ENCODE results near the gene HAUS3. TPM values are rescaled to one million over a fixed set of nuclear protein-coding genes. Genes with fewer than 3 reads are reported as not detected.
A peak's percentile ranks its signal among the peaks of the same experiment; 100 is the strongest.

HAUS3 gene
- total RNA-seq, 6 experiments from 2014 or later, result 6.9 to 10.8 (median 8.6) TPM

DNA sequence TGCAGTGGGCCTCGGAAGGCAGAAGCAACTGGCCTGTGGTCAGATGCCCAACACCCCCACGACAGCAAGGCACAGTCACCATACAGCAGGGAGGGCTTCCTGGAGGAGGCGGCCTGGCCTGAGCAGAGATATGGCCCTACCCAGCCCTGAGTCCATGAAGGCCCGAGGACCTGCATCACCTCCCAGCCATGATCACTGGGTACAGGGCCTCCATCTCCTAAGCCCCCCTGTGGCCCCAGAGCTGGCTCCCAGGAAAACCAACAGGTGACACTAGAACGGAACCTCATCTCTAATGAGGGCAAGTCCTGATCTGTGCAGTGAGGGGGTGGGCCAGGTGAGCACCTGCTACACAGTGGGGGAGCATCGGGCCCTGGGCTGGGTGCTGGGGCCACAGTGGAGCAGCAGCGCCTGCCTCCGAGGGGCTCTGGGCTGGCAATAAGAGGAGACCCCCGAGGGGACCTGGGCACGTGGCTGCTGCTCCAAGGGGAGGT lies 46.2 kb upstream of the HAUS3 start:
- Mint-ChIP-seq H3K4me3 (no peak overlapping the region), H3K27ac (no peak overlapping the region), H3K36me3 (ENCODE audit: low read depth) (no peaks in the 10 kb centered on the region), H3K4me1 (ENCODE audit: low read depth) (peaks cover 17% of the 10 kb centered on the region), H3K9me3 (no peaks in the 10 kb centered on the region), H3K27me3 (ENCODE audit: insufficient read depth) (peaks cover 6% of the 10 kb centered on the region)
- DNase-seq, result no peak
- TF ChIP-seq, protein P1, sequence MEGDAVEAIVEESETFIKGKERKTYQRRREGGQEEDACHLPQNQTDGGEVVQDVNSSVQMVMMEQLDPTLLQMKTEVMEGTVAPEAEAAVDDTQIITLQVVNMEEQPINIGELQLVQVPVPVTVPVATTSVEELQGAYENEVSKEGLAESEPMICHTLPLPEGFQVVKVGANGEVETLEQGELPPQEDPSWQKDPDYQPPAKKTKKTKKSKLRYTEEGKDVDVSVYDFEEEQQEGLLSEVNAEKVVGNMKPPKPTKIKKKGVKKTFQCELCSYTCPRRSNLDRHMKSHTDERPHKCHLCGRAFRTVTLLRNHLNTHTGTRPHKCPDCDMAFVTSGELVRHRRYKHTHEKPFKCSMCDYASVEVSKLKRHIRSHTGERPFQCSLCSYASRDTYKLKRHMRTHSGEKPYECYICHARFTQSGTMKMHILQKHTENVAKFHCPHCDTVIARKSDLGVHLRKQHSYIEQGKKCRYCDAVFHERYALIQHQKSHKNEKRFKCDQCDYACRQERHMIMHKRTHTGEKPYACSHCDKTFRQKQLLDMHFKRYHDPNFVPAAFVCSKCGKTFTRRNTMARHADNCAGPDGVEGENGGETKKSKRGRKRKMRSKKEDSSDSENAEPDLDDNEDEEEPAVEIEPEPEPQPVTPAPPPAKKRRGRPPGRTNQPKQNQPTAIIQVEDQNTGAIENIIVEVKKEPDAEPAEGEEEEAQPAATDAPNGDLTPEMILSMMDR (IDR thresholded peaks at IDR 0.05), result no peak

DNA sequence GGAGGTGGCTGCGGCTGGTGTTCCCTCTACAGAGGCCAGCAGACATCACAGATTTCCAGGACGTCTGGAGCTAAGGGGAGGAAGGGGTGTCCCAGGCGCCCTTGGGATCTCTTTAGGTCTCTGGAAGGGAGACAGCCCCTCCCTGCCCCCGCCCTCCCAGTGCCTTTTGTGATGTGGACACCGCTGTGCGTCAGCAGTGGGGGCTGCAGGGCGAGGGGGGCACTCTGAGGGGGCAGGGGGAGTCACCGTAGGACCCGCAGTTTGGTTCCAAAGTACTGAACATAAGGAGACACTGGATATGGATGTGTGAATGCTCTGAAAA lies 45.6 kb upstream of the HAUS3 start:
- TF ChIP-seq, protein P1 (IDR thresholded peaks at IDR 0.05), result no peak
- no peaks in the 10 kb centered on the region for H3K9me3 Mint-ChIP-seq
- H3K4me1 Mint-ChIP-seq (ENCODE audit: low read depth), result peaks cover 12% of the 10 kb centered on the region
- peaks cover 8% of the 10 kb centered on the region for H3K27me3 Mint-ChIP-seq (ENCODE audit: insufficient read depth)
- no peaks in the 10 kb centered on the region for H3K36me3 Mint-ChIP-seq (ENCODE audit: low read depth)
- no peak for DNase-seq
- no peak overlapping the region for H3K4me3 Mint-ChIP-seq
- no peak overlapping the region for H3K27ac Mint-ChIP-seq

DNA sequence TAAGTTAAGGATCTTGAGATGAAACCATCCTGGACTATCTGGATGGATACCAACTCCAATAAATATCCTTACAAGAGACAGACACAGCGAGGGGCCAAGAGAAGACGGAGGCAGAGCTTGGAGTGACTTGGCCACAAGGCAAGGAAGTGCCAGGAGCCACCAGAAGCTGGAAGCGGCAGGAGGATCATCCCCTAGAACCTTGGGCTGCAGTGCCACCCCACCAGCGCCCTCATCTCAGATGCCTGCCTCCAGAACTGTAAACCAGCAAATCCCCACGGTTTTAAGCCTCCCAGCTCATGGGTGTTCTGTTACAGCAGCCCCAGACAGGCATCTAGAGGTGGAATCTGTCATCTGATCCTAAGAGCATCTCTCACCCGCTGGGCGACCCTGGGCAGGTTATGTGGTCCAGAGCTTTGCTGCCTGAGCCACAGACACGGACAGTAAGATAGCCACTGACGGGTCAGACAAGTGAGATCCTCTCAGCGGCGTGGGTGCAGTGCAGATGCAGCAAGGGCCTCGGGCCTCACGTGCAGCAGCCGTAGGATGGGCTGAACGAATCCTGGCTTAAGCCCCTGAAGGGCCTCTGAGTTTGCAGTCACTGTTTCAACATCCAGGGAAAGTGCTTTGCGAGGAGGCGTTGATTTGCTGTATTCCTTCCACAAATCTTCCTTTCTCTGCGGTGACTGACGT lies 45.1 kb upstream of the HAUS3 start:
- H3K9me3 Mint-ChIP-seq, result no peaks in the 10 kb centered on the region
- no peaks in the 10 kb centered on the region for H3K36me3 Mint-ChIP-seq (ENCODE audit: low read depth)
- no peak for DNase-seq
- H3K4me1 Mint-ChIP-seq (ENCODE audit: low read depth), result peaks cover 7% of the 10 kb centered on the region
- peaks cover 11% of the 10 kb centered on the region for H3K27me3 Mint-ChIP-seq (ENCODE audit: insufficient read depth)
- TF ChIP-seq, protein P1 (IDR thresholded peaks at IDR 0.05), result no peak
- no peak overlapping the region for H3K27ac Mint-ChIP-seq
- no peak overlapping the region for H3K4me3 Mint-ChIP-seq

DNA sequence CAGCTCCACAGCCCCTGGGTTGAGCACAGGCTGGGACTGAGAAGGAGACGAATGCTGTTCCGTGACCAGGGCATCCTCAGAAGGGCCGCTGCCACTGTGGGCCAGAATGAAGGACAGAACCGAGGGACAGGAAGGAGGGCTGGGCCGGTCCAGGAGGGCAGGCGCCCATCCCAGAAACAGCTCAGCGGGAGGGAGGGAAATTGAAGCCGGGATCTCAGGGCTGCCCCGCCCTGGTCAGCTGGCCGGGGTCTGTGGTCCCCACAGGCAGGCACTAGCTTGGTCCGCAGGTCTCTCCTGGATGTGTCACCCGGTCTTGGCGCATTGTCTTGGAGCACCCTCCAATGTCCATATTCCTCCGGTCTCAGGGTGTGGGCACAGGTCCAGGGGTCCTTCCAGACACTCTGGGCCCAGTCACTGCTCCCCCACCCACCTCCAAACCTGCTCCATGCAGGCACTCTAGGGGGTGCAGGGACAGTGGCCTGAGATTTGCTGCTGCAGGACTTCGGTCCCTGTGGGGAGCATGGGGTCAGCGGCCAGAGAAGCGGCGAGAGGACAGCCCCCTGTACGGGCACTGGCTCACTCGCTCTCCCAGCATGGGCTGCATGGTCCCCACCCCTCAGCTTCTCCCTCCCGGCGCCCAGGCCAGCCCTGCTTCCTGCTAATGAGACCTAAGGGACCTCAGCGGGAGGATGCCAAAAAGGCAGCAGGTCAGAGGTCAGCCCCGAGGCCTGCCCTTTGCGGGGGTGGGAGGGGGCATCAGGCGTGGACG lies 43.9 kb upstream of the HAUS3 start:
- H3K27ac Mint-ChIP-seq, result 0 out of 2 replicates have a peak overlapping the region, but pooled peaks have one; percentile 40
- TF ChIP-seq, protein P1 (IDR thresholded peaks at IDR 0.05), result no peak

DNA sequence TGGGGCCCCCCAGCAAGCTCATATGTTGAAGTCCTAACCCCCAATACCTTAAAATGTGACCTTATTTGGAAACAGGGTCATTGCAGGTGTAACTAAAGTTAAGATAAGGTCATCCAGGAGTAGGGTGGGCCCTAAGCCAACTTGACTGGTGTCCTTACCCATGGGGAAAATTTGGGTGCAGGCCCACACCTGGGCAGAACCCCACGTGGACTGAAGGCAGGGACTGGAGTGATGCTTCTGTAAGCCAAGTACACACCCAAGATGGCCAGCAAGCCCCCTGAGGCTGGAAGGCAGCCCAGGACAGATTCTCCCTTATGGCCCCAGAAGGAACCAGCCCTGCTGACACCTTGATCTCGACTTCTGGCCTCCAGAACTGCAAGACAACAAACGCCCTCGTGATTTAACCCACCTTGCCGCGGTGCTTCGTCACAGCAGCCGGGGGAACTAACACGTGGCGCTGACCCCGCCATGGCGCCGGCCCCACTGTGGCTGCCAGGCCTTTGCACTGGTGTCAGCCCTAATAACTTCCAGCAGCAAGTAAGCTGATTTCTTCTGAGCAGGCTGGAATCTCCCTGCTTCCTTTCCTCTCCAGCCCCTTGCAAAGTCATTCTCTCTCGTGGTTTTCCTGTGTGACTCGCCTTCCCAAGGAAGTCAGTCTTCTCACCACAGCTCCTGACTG lies 43.2 kb upstream of the HAUS3 start:
- H3K9me3 Mint-ChIP-seq, result no peaks in the 10 kb centered on the region
- H3K36me3 Mint-ChIP-seq (ENCODE audit: low read depth), result no peaks in the 10 kb centered on the region
- H3K4me3 Mint-ChIP-seq, result no peak overlapping the region
- H3K4me1 Mint-ChIP-seq (ENCODE audit: low read depth), result peaks cover 5% of the 10 kb centered on the region
- 0 out of 2 replicates have a peak overlapping the region, but pooled peaks have one; percentile 40 for H3K27ac Mint-ChIP-seq
- TF ChIP-seq, protein P1 (IDR thresholded peaks at IDR 0.05), result no peak
- DNase-seq, result peak; percentile 25
- peaks cover 16% of the 10 kb centered on the region for H3K27me3 Mint-ChIP-seq (ENCODE audit: insufficient read depth)

More for the DNA sequence above, 43.9 kb upstream of the HAUS3 start:
- Mint-ChIP-seq H3K36me3 (ENCODE audit: low read depth) (no peaks in the 10 kb centered on the region), H3K27me3 (ENCODE audit: insufficient read depth) (peaks cover 14% of the 10 kb centered on the region), H3K4me1 (ENCODE audit: low read depth) (peaks cover 5% of the 10 kb centered on the region), H3K9me3 (no peaks in the 10 kb centered on the region), H3K4me3 (no peak overlapping the region)
- DNase-seq, result no peak
